SHP77 (cell line): ENCODE measurements around the gene SLIT1.
A peak's percentile ranks its signal among the peaks of the same experiment; 100 is the strongest.

Source experiments
- DNase-seq, 2 experiments: peaks; one replicate each; lab custom pipeline; 2025; lab: John Stamatoyannopoulos, UW

The SLIT1 gene

GRCh38 chr10:97171001-97171400 lies 14.8 kb downstream of the SLIT1 start:
- DNase-seq = no peak

- no peak for DNase-seq
These were observed 15.7 kb downstream of the SLIT1 start for GRCh38 chr10:97169911-97170693.

GRCh38 chr10:97169063-97169462 lies 16.7 kb downstream of the SLIT1 start:
- DNase-seq = no peak

- no peak for DNase-seq
These were observed 17.1 kb downstream of the SLIT1 start for GRCh38 chr10:97168645-97169044.

- DNase-seq = no peak
These were observed 20.3 kb downstream of the SLIT1 start for GRCh38 chr10:97165499-97165898.

- DNase-seq = peak; percentile 43
These were observed 21.8 kb downstream of the SLIT1 start for GRCh38 chr10:97163781-97164501.

GRCh38 chr10:97163181-97163580 lies 22.6 kb downstream of the SLIT1 start:
- no peak for DNase-seq

GRCh38 chr10:97159646-97160305 lies 26.0 kb downstream of the SLIT1 start:
- DNase-seq = no peak

- DNase-seq = no peak
These were observed 28.1 kb downstream of the SLIT1 start for GRCh38 chr10:97157578-97158095.

- peak; percentile 47 to 66 for DNase-seq
These were observed 31.0 kb downstream of the SLIT1 start for GRCh38 chr10:97154781-97155180.

- DNase-seq = no peak
These were observed 31.6 kb downstream of the SLIT1 start for GRCh38 chr10:97154162-97154561.

- no peak for DNase-seq
These were observed 32.4 kb downstream of the SLIT1 start for GRCh38 chr10:97153270-97153850.

- DNase-seq = no peak
These were observed 34.3 kb downstream of the SLIT1 start for GRCh38 chr10:97151307-97151914.

- no peak for DNase-seq
These were observed 35.1 kb downstream of the SLIT1 start for GRCh38 chr10:97150616-97151015.

GRCh38 chr10:97150013-97150595 lies 35.7 kb downstream of the SLIT1 start:
- DNase-seq = no peak

- no peak for DNase-seq
These were observed 36.7 kb downstream of the SLIT1 start for GRCh38 chr10:97149079-97149531.

- DNase-seq = no peak
These were observed 41.5 kb downstream of the SLIT1 start for GRCh38 chr10:97144297-97144696.

- DNase-seq = no peak
These were observed 42.9 kb downstream of the SLIT1 start for GRCh38 chr10:97142834-97143233.

- no peak for DNase-seq
These were observed 44.6 kb downstream of the SLIT1 start for GRCh38 chr10:97140902-97141745.

GRCh38 chr10:97140049-97140846 lies 45.5 kb downstream of the SLIT1 start:
- no peak for DNase-seq
